Hippocampal formation (tissue), 2 donors: ENCODE results near the gene C1orf35.

Source experiments
- DNase-seq, 2 donors: peaks; one replicate each; lab custom pipeline; 2025; lab: John Stamatoyannopoulos, UW

Gene C1orf35

DNA sequence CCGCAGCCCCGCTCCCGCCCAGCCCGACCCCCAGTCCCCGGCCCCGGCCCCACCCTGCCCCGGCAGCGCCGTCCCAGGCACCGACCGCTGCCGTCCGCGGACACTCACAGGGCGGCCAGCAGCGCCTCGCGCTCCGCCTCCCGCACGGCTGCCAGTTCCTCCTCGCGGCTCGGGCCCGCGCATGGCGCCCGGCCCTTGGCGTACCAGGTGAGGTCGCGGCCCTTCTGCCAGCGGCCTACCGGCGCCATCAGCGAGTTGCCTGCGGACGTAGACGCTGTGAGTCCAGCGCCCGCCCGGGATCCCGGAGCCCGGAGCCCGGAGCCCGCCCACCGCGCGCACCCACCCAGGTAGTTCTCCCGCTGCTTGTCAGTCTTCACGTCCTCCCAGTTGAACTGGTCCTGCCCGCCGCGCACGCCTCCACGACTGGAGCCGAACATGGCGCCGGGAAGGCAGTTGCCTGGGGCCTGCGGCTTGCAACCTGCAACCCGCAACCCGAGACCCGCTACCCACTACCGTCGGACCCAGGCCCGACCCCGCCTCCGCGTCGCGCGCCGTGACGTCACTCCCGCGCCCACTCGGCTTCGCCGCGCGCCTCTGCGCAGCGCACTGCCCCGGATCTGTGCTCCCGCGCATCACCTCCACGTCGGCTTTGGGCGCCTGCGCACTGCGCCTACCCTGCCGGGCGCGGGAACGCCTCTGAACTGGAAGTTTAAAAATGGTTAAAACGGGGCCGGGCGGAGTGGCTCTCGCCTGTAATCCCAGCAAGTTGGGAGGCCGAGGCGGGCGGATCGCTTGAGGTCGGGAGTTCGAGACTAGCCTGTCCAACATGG, at the start of gene C1orf35:
Gene C1orf35, minus strand, starts transcription at position 535 of the 830 bp plus-strand sequence. Its CDS starts 98 bp downstream, at position 437.
- peak; percentile 77 to 83 for DNase-seq

DNA sequence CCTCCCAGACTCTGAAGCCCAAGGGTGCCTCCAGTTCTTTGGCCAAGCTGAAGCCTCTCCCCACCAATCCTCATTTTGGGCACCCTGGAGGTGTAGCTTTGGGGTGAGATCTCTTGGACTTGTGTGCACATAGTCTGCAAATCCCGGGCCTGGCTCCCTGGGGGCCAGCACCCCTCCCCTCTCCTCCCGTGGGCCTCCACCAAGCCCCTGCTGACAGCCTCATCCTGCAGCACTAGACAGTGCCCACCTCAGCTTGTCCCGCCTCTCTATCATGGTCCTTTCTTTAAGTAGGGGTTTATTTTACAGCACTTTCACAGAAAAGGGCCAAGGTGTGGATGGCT, 49.8 kb upstream of the C1orf35 start:
- no peak for DNase-seq

DNA sequence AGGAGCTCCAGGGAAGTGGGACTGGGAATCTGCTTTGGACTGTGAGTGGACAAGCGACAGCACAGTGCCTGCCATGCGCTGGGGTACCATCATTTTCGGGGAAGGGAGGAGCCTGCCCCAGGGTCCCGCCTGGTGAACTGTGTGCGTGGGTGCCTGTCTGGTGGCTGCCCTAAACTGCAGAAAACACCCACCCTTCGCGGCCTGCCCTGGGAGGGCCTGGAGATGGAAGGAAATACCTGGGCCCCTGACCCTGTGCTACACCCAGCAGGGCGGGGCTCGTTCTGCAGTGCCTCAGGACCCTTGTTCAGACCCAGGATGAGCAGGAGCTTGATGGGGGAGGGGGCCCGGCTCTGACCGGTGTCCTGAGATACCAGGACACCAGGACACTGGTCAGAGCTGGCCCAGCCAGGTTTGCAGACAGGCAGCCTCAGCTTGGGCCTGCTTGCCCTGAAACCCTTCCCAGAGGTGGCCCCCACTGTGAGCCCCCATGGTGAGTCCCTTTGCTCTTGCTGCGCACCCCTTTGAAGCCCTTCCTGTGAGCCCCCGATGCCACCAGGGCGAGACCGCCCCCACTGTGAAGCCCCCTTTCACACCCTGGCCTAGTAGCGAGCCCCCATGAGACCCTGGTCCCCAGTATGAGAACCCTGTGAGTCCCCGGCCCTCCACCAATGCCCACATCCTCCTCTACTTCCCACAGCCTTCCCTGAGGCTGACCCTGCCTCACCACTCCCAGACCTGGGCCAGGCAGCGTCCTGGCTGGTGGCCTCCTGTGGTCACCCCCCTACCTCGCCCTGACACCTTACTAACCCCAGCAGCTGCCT, 49.2 kb upstream of the C1orf35 start:
- DNase-seq: no peak

DNA sequence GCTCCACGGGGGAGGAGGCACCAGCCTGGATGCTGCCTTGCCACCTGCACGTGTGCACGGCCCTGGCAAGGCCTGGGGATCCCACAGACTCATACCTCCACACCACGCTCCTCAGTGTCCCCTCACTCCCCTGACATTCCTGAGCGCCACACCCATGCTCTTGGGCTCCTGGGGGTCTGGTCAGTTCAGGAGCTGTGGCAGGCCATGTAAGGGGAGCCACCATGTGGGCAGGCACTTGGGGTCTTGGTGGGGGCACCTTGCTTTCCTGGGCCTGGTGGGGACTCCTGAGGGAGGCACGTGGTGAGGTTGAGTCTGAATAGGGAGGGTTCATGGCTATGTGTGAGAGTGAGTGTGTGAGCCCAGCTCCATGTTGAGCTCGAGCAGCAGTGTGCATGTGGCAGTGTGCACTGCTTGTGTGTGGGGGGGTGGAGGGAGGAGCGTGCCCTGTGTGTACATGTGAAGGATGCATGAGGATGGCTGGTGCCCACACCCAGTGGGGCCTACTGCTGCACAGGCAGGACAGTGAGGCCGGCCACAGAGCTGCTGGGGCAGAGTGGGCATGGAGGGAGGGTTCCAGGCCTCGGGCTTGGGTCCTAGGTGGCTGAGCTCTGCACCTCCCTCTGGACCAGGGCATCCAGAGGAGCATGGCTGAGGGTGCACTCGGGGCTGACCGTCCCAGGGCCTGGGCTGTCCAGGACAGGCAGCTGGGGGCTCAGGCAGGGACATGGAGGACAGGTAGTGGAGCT, 48.2 kb upstream of the C1orf35 start:
- DNase-seq: no peak

DNA sequence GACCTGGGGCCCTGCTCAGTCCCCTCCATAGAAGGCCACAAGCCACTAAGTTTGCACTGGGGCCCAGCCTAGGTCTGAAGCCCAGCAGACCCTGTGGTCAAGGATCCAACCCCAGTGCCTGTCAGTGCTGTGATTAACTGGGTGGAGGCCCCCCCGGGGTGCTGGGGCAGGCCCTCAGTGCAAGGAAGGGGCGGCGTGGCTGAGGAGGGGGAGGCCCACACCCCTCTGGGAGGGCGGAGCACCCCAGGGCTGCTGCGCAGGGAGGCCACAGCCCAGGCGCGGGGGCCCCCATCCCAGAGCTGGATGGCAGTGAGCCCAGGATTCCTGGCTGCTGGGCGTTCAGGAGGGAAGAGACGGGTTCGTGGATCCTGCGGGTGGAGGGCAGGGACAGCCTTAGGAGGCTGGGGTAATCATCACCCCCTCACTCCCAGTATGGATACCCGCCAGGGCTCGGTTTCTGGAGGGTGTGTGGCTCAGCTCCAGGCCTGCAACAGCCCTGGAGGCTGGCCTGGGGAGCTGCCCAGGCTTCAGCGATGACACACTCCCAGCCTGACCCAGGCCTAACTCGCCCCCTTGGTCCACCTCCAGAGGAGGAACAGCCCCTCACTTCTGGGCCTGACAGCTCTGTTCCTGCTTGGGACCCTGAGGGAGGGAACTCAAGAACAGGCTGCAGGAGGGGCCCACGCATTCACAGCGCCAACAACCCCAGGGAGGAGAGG, 47.5 kb upstream of the C1orf35 start:
- DNase-seq: peak; percentile 53 to 68

DNA sequence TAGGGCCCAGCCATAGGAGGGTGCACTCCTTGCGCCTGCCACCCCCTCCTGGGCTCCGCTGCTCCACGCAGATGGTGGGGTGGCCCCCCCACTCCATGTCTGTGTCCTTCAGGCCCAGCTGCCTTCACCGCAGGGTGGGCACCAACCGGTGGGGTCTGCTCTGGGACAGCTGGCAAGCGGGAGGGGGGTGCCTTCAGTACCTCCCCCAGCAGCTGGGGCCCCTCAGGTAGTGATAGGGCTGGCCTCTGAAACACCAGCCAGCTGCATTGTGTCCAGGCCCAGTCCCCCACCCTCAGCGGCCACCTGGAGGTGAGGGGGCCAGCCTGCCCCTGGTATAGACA, 47.0 kb upstream of the C1orf35 start:
- no peak for DNase-seq

DNA sequence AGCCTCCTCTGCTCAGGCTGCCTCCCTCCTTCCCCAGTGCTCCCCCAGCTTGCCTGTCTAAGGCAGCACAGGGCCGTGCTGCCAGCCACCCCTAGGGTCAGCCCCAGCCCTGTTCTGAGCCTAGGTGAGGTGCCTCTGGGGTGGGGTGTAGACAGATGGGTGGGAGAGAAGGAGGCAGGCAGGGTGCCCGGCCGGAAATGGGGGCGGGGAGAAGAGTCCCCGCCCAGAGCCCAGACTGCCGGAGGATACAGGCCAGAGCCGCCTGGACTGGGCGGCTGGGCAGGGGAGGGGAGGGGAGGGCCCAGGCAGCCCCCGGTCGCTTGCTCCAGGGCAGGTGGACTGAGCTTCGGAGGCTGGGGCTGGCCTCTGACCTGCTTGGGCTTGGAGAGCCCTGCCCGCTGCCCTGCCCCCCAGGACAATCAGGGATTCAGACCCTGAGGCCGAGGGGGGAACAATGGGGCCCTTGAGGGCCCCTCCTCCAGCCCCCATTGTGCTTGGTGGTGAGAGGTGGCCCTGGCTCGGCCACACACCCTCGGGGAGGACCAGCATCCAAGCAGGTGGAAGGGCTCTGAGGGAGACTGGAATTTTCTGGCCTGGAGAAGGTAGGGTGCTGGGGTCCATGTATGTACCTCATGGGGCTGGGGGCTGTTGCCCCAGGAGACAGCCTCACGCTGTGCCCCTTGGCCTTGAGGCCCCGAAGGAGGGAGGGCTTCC, 46.4 kb upstream of the C1orf35 start, which contains the start of gene GJC2:
Gene GJC2, plus strand, starts transcription at position 525 of the 714 bp plus-strand sequence. CDS start 7,829 bp downstream, outside the sequence.
- peak in 1 of 2 donors; percentile 64 for DNase-seq

DNA sequence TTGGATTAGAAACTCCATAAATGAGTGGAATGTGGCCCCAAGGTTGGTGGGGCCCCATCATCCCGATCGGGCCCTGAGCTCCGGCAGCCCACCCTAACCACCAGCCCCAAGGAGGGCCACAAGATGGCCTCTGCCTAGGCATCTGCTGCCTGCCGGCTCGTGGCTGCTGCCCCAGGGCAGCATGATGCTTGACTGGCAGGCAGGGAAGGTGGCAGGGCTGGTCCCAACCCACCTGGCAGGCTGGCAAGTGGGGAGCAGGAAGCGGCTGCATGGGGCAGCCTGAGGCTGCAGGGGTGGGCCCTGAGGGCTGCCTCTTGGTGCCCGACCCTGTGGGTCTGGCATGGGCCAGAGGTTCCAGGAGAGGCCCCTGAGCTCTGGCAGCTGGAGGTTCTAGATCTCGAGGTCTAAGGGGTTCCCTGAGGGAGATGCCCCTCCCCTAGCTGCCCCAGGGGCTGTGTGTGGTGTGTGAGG, 45.8 kb upstream of the C1orf35 start:
- no peak for DNase-seq

DNA sequence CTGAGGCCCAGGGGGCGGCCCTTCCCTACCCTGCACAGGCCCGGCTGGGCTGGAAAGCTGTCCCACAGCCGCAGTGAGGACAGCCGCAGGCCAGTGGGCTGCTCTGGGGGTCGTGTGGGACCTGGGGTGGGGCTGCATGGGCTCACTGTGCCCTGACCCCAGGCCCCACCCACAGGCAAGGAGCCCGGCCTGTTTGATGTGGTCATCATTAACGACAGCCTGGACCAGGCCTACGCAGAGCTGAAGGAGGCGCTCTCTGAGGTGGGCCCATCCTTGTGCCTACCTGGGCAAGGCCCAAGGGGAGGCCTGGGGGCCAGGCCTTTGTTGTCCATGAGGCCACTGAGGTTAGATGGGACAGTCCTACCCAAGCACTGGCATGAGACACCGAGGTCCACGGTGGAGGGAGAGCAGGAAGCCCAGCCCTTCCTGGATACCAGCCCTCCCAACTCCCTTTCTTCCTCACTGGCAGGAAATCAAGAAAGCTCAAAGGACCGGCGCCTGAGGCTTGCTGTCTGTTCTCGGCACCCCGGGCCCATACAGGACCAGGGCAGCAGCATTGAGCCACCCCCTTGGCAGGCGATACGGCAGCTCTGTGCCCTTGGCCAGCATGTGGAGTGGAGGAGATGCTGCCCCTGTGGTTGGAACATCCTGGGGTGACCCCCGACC, 45.2 kb upstream of the C1orf35 start:
- no peak for DNase-seq

DNA sequence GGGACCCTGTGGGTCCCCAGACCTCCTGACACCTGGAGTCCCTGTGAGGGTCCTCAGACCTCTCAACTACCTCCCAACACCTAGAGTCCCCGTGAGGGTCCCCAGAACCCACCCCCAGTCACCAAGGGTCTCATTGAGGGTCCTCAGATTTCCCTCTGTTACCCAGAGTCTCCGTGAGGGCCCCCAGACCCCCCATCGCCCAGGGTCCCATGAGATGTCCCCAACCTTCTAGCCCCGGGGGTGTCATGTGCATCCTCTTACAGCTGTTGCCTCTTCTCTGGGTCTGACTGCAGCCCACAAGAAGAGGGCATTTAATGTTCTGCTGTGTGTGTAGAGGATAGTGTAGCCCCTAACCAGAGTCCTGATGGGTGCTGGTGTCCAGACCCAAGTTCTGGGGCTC, 44.6 kb upstream of the C1orf35 start:
- no peak for DNase-seq

DNA sequence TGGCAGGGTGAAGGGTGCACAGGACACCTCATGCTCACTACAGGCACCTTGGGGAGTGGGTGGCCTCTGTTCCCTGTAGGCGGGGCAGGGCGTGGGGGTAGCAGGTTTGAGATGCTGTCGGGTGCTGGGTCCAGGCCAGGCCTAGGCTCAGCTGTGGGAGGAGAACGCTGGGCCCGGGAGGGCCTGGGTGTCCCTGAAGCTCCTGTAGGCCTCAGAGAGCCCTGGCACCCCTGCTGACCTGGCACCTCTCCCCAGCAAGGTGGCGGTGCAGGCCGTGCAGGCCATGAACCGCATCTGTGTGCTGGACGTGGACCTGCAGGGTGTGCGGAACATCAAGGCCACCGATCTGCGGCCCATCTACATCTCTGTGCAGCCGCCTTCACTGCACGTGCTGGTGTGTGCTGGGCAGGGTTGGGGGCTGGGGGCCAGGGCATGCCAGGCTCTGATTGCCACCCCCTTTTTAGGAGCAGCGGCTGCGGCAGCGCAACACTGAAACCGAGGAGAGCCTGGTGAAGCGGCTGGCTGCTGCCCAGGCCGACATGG, 44.1 kb upstream of the C1orf35 start:
- no peak for DNase-seq

DNA sequence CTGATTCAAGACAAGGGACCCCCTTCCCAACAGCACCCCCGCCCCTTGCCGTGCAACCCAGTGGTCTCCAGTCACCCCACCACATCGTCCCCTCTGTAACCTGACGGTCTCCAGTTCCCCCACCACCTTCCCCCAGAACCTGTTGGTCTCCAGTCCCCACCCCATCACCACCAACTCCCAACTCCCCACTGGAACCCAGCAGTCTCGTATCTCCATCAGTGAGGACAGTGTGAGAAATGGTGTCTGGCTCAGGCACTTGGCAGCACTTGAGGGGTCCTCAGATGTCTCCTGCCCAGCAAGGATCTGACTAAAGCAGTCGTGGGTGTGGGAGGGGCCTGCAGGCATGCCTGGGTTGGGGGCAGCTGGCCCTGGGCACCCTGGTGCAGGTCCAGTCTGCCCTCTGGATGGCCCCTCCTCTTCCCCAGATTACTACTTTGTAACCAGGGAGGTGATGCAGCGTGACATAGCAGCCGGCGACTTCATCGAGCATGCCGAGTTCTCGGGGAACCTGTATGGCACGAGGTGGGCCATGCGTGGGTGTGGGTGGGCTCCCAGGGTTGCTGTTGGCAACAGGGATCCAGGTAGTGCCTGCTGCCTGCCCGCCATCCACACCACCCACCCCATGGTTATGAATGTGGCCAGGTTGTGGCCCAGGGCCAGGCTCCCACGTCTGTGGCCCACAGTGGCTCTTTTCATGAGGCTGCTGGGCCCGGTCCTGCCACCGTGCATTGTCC, 43.5 kb upstream of the C1orf35 start:
- DNase-seq: no peak

DNA sequence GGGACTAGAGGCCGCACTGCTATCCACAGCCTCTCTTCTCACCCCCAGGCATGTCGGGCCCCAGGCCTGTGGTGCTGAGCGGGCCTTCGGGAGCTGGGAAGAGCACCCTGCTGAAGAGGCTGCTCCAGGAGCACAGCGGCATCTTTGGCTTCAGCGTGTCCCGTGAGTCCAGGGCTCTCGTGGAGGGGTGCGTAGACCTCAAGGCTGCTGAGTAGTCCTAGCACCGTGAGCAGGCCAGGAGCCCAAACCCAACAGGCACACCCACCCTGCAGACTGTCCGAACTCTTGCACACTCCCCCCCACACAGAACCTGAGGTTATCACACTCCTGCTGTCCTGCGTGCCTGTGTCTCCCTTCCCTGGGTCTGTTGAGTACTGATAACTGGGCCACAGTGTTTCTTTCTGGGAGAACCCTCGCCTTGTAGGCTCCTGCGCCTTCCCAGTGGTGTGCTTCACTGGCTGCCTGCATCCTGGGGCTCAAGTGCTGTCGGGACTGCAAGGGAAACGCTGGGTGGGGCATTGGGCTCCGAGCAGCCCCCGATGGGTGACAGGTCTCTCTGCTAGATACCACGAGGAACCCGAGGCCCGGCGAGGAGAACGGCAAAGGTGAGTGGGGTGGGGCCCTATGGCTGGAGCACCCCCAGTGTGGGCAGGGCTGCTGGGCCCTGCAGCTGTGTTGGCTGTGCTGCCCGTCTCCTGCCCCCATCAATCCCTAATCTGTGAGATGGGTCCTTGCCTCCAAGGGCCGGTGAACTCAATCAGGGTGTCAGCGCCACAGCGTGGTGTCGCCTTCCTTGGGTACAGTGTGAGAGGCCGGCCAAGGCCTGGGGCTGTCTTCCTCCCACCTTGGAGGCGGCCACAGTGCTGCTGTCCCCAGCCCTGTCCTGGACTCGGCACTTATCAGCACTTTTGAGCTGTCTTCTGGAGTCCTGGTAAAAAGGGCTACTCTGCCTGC, 42.6 kb upstream of the C1orf35 start:
- no peak for DNase-seq

DNA sequence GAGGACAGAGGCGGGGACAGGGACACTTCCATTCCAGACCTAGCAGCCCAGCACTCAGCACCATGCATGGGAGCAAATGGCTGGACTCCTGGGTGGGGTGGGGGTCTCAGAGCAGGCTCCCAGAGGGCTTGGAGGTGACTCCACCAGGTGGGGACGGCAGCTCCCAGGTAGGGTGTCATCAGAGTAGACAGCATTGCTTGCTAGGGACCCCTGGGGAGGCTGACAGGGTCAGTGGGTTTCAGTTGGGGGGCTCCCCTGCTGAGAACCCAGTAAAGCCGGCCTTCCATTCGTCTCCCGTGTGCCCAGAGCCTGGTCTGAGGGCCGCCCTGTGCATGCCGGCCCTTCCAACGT, 41.8 kb upstream of the C1orf35 start:
- no peak for DNase-seq

DNA sequence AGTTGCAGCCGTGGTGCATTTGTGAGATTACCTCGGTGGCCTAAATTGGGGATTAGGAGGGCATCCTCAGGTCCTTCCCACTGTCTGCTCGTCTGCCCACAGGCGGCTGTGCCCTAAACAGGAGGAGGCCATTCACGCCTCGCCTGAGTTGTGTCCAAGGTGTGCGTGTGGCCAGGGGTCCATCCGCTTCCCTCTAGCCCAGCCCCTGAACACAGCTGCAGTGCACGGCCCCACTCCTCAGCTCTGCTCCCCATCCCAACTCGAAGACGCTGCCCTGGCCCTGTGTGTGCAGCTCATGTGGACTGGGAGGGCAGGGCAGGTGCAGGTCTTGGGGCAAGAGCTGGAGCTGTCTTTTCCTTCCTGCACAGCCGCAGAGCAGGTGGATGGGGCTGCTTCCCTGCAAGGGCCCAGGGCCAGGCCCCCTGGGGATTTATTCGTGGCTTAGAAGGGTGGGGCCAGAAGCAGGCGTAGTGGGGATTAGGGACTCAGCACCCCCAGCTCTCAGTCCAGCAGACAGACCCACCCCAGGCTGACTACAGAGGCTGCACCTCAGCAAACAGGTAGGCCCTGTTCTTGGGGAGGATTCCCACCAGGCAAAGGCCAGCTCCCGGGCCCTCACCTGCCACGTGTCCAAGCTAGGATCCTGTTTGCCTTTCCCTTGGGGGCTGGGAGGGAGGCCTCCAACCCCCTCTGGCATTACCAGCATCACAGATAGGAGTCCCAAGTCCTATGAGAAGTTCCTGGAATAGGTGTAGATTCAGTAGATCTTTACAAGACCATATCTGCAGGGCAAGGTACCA, 41.3 kb upstream of the C1orf35 start:
- DNase-seq: no peak

DNA sequence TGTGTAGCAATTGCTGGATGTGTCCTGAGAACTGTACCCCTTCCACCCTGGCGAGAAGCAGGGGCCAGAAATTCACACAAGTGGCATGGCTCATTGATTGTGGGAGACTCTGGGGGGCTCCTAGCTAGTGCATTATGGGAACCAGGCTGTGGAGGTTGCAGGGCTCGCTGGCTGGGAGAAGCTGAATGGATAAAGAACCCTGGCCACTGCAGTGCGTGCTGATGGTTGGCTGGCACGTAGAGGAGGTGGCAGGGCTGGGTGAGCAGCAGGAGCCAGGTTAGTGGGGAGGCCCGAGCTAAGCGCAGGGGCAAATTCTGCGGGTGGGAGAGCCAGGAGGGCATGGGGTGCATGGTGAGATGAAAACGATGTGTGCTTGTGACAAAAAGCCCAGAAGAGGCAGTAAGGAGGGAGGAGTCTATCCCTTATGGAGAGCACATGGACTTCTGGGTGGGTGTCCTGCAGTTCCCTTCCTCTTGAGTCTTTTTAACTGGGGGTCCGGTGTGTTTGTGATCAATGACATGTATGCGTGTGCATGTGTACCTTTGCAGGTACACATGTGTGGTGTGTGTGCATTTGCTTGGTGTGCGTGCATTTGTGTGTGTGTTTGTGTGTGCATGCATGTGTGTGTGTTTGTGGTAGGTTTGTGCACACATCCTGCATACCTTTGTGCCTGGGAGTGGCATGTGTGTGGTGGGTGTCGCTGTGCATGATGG, 40.5 kb upstream of the C1orf35 start:
- DNase-seq: no peak

DNA sequence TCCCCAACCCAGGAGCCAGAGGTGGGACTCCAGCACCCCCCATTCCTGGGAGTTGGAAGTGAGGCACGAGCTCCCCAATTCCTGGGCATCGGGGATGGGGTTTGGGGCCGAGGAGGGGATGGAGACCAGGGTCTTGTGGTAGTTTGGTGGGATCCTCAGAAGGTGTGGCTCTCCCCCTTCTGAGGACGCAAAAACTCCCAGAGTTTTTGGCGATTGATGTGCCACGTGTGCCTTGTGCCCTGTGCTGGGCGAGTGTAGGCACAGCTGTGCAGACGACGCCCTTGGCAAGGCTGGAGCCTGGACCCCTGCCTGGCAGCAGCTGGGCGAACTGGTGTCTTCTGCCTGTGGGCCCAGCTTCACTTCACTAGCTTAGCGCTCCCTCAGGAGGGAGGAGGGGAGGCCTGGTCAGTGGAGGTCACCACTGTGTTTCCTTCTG, 39.6 kb upstream of the C1orf35 start:
- no peak for DNase-seq
